WERI-Rb-1 (cell line): ENCODE measurements around the gene NFYC.

Experiments
- DNase-seq: peaks from one replicate; pipeline ENCODE4 v3.0.0-alpha.2; 2020
- H3K27ac ChIP-seq: fragments of 250-450 bp; sonication (Bioruptor Pico); 2 replicates; pipeline ENCODE4 v1.5.1; 2020; ENCODE audit warnings: mild to moderate bottlenecking, moderate library complexity
- H3K27me3 ChIP-seq: fragments of 250-450 bp; sonication (Bioruptor Pico); 2 replicates; pipeline ENCODE4 v1.5.1; 2021; ENCODE audit warnings: mild to moderate bottlenecking, low read depth, moderate library complexity; ENCODE audit not compliant: insufficient read depth, severe bottlenecking
- H3K36me3 ChIP-seq: fragments of 250-450 bp; sonication (Bioruptor Pico); 2 replicates; pipeline ENCODE4 v1.5.1; 2020; ENCODE audit warnings: mild to moderate bottlenecking, moderate library complexity
- H3K4me3 ChIP-seq: 2 replicates; pipeline ENCODE4 v1.5.1; 2011; ENCODE audit warnings: low read depth, mild to moderate bottlenecking, control low read depth, low read length
- H3K9me3 ChIP-seq: fragments of 250-450 bp; sonication (Bioruptor Pico); 2 replicates; pipeline ENCODE4 v1.5.1; 2021; ENCODE audit warnings: mild to moderate bottlenecking, moderate library complexity; ENCODE audit not compliant: severe bottlenecking
- TF ChIP-seq, protein P1 (sequence below): IDR thresholded peaks from 2 replicates; pipeline ENCODE4 v1.5.1; 2011; ENCODE audit warnings: low read depth, mild to moderate bottlenecking, control low read depth, inconsistent platforms, low read length

Gene NFYC

GRCh38 chr1:40743452-40743851 is 51.9 kb downstream of the NFYC start:
- Histone ChIP-seq H3K9me3 (no peaks in the 10 kb centered on the region), H3K4me3 (no peak overlapping the region), H3K27ac (no peak overlapping the region), H3K36me3 (peaks cover 29% of the 10 kb centered on the region), H3K27me3 (no peaks in the 10 kb centered on the region)
- TF ChIP-seq, protein P1, sequence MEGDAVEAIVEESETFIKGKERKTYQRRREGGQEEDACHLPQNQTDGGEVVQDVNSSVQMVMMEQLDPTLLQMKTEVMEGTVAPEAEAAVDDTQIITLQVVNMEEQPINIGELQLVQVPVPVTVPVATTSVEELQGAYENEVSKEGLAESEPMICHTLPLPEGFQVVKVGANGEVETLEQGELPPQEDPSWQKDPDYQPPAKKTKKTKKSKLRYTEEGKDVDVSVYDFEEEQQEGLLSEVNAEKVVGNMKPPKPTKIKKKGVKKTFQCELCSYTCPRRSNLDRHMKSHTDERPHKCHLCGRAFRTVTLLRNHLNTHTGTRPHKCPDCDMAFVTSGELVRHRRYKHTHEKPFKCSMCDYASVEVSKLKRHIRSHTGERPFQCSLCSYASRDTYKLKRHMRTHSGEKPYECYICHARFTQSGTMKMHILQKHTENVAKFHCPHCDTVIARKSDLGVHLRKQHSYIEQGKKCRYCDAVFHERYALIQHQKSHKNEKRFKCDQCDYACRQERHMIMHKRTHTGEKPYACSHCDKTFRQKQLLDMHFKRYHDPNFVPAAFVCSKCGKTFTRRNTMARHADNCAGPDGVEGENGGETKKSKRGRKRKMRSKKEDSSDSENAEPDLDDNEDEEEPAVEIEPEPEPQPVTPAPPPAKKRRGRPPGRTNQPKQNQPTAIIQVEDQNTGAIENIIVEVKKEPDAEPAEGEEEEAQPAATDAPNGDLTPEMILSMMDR: no peak
- DNase-seq: no peak

DNA sequence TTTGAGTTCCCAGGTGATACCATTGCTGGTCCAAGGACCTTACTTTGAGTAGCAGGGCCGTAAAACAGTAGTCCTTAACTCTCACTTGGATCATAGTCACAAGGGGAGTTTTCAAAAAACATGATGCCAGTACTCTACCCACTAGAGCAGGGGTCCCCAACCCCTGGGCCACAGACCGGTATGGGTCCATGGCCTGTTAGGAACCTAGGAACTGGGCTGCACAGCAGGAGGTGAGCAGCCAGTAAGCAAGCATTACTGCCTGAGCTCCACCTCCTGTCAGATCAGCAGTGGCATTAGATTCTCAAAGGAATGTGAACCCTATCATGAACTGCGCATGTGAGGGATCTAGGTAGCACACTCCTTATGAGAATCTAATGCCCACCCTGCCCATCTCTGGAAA is 52.4 kb downstream of the NFYC start:
- DNase-seq: no peak
- no peak overlapping the region for H3K4me3 ChIP-seq
- TF ChIP-seq, protein P1: no peak
- peaks cover 33% of the 10 kb centered on the region for H3K36me3 ChIP-seq
- H3K9me3 ChIP-seq: no peaks in the 10 kb centered on the region
- no peak overlapping the region for H3K27ac ChIP-seq
- H3K27me3 ChIP-seq: no peaks in the 10 kb centered on the region

- H3K36me3 ChIP-seq: peaks cover 26% of the 10 kb centered on the region
- no peaks in the 10 kb centered on the region for H3K9me3 ChIP-seq
- DNase-seq: no peak
- TF ChIP-seq, protein P1: no peak
- H3K27me3 ChIP-seq: no peaks in the 10 kb centered on the region
- H3K4me3 ChIP-seq: no peak overlapping the region
- H3K27ac ChIP-seq: no peak overlapping the region
Measured at GRCh38 chr1:40745176-40745575, 53.7 kb downstream of the NFYC start.

DNA sequence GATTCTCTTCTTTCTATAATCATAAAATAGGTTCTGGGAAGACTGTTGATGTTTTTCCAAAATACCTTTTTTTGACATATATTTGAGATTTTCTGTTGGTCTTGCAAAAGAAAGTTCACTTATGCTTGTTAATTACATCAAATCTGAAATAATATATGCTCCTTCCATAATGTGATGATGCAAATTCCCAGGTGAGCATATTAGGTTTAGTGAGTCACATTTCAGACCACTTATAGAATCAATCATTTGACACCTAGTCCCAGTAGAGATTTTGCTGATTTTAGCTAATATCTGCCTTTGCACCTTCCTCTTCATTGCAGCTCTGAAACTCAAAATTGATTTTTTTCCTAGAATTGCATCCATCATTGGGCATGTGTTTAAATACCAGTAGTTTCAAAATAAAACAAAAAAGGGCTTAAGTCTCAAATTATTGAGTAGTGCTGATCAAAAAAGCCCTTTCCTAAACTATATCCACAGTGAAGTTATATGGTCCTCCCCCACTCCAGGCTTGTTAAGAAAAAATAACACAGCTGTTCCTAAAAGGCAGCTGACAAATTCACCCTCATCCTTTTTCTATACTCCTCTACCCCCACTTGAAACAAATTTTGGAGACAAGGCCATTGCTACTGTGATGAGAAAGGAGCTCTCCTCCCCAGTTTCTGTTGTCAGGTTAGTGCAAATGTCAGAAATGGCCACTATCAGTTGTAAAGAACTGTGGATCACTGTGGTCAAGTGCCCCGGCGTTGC is 55.0 kb downstream of the NFYC start:
- no peak overlapping the region for H3K4me3 ChIP-seq
- no peak for DNase-seq
- H3K36me3 ChIP-seq: peaks cover 21% of the 10 kb centered on the region
- no peak overlapping the region for H3K27ac ChIP-seq
- no peaks in the 10 kb centered on the region for H3K27me3 ChIP-seq
- no peaks in the 10 kb centered on the region for H3K9me3 ChIP-seq
- TF ChIP-seq, protein P1: no peak

DNA sequence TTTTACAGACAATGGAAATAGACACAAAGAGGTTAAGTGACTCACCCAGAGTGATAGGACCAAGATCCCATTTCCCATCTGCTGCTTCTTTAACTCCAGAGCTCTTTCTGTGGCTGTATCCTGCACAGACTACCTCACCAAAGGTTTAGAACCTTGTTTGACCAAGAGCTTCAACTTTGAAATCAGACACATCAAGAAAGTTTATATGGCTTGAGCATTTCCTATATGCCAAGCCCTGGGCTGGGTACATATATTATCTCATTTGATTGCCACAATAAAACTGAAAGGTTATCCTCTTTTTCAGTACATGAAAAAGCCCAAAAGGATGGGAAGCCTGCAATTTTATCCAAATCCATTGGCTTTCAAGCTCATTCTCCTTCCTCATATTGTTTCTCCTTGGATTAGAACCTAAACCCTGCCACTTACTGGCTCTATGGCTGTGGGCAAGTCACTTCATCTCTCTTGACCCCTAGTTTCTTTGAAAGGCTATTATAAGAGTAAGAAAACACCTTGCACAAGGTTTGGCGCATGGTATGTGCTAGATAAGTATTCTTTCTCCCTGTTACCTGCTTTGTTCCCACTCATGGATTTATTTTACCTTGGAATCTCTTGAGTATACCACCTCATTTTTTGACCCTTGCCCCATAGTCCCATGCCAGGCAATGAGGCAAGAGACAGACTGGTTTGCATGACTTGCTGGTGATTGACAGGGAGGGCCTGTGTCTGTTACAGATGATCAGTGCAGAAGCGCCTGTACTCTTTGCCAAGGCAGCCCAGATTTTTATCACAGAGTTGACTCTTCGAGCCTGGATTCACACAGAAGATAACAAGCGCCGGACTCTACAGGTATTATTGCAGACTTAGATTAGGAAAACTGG is 57.6 kb downstream of the NFYC start:
- Histone ChIP-seq H3K9me3 (no peaks in the 10 kb centered on the region), H3K36me3 (peaks cover 17% of the 10 kb centered on the region), H3K27ac (no peak overlapping the region), H3K27me3 (no peaks in the 10 kb centered on the region), H3K4me3 (no peak overlapping the region)
- TF ChIP-seq, protein P1: no peak
- DNase-seq: no peak
